ENCODE results near the gene USP26.
"Not testable (repeated sequence)": the region's sequence is repeated elsewhere in the genome, so short reads cannot be mapped to it uniquely, and the experiment has no call there.

USP26 gene

GRCh38 chrX:132983496-132983895 is 113.4 kb downstream of the USP26 start:
- no peak for TF ChIP-seq ZNF274 (IDR thresholded peaks at IDR 0.05; ENCODE audit: low read depth, low read length)
- H3K4me3 ChIP-seq (ENCODE audit: low read length) = no peak overlapping the region

- not testable (repeated sequence) for H3K4me3 ChIP-seq (ENCODE audit: low read length)
Measured at GRCh38 chrX:132980035-132980434, 116.9 kb downstream of the USP26 start.

Measured in GM08714 (cell line).